Ishikawa (cell line): ENCODE results near the gene LAMB3.

Experiments
- EP300 ChIP-seq: IDR thresholded peaks from 2 replicates; pipeline ENCODE4 v1.6.1; 2012; ENCODE audit warnings: borderline replicate concordance
- RAD21 ChIP-seq: IDR thresholded peaks from 2 replicates; pipeline ENCODE4 v1.6.1; 2012; ENCODE audit warnings: low read depth

DNA sequence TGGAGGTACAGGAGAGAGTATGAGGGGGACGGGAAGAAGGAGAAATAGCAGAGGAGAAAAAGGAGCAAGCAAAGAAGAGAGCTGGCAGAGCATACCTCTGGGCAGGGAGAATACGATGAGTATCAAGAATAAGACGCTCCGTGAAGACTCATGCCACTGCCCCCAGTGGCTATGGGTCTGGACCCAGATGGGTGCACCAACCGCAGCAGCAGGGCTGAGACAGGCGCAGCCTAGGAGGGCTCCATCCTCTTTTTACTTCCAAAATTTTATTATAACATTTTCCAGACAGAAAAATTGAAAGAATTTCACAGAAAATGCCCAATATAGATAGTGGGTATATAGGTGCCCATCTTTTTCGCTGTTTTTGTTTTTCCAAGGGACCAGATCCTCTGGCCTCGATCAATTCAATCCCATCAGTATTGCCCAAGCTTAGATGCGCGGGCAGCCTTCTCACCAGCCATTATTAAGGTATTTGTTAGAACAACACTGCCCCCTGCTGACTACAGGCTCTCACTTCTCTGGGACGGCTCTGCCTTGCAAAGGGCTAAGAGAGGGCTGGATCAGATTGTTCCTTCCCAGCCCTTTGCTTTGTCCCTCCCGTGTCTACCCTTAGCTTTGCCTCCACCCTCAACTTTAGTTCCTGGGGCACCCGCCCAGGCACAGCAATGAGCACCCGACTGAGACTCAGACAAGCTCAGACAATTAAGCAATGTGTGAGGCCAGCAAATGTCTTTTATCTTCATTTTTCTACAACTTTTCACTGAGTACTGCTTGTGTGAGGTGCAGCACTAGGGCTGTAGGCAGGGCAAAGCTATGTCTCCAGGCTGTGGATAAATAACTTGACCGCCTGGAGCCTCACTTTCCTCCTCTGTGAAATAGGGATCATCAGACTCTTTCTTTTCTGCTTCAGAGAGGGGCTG, 86.2 kb downstream of the LAMB3 start:
- TF ChIP-seq RAD21, result peak; percentile 80
- TF ChIP-seq EP300, result no peak
